Nephron (organoid): ENCODE measurements around the gene APLNR.
A peak's percentile ranks its signal among the peaks of the same experiment; 100 is the strongest.

Experiments used
- H3K27ac Mint-ChIP-seq, 3 experiments: 2 replicates each; pipeline ENCODE4 v1.8.0; 2020; ENCODE audit warnings: mixed read lengths in 3 of 3, mild to moderate bottlenecking in 2 of 3, moderate library complexity in 1 of 3
- H3K27me3 Mint-ChIP-seq: 2 replicates; pipeline ENCODE4 v1.8.0; 2021; ENCODE audit warnings: low read depth, mild to moderate bottlenecking, moderate library complexity, mixed read lengths
- H3K36me3 Mint-ChIP-seq: 2 replicates; pipeline ENCODE4 v1.8.0; 2020; ENCODE audit warnings: low read depth, mixed read lengths
- H3K4me1 Mint-ChIP-seq: 2 replicates; pipeline ENCODE4 v1.8.0; 2020; ENCODE audit warnings: mixed read lengths
- H3K4me3 Mint-ChIP-seq, 3 experiments: 2 replicates each; pipeline ENCODE4 v1.8.0; 2020; ENCODE audit warnings: mild to moderate bottlenecking in 3 of 3, mixed read lengths in 3 of 3, moderate library complexity in 2 of 3
- H3K9me3 Mint-ChIP-seq: 2 replicates; pipeline ENCODE4 v1.8.0; 2020; ENCODE audit warnings: mixed read lengths
- TF ChIP-seq, protein P1 (sequence below), 3 experiments: fragments of 200-600 bp; sonication (generic); IDR thresholded peaks; one replicate each; pipeline ENCODE4 v1.5.0; 2021; ENCODE audit warnings: antibody characterized with exemption in 3 of 3; ENCODE audit not compliant: unreplicated experiment in 3 of 3

APLNR gene

DNA sequence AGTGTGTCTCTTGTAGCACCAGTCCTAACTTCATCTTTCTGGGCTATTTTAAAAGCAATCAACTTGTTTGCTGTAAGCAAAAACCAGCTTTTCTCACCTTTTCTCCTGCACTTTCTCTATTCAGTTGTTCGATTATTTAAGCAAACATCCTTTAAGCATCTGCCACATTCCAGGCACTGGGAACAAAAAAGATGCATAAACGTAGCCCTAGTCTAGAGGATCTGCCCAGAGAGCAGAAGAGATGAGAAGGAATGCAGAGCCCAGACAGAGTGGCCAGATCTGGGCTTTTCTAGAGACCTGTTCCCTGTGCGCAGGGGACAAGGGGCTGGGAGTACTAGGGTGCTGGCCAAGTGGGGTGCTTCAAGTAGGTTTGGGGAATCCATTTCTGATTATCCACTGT lies 8.4 kb downstream of the APLNR start:
- Mint-ChIP-seq H3K4me1 (peaks cover 25% of the 10 kb centered on the region), H3K9me3 (no peaks in the 10 kb centered on the region), H3K4me3 (no peak overlapping the region), H3K27ac (no peak overlapping the region), H3K36me3 (no peaks in the 10 kb centered on the region), H3K27me3 (peaks cover 25% of the 10 kb centered on the region)
- TF ChIP-seq, protein P1, sequence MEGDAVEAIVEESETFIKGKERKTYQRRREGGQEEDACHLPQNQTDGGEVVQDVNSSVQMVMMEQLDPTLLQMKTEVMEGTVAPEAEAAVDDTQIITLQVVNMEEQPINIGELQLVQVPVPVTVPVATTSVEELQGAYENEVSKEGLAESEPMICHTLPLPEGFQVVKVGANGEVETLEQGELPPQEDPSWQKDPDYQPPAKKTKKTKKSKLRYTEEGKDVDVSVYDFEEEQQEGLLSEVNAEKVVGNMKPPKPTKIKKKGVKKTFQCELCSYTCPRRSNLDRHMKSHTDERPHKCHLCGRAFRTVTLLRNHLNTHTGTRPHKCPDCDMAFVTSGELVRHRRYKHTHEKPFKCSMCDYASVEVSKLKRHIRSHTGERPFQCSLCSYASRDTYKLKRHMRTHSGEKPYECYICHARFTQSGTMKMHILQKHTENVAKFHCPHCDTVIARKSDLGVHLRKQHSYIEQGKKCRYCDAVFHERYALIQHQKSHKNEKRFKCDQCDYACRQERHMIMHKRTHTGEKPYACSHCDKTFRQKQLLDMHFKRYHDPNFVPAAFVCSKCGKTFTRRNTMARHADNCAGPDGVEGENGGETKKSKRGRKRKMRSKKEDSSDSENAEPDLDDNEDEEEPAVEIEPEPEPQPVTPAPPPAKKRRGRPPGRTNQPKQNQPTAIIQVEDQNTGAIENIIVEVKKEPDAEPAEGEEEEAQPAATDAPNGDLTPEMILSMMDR (IDR thresholded peaks at IDR 0.05; ENCODE audit: unreplicated experiment in 3 of 3), result no peak

DNA sequence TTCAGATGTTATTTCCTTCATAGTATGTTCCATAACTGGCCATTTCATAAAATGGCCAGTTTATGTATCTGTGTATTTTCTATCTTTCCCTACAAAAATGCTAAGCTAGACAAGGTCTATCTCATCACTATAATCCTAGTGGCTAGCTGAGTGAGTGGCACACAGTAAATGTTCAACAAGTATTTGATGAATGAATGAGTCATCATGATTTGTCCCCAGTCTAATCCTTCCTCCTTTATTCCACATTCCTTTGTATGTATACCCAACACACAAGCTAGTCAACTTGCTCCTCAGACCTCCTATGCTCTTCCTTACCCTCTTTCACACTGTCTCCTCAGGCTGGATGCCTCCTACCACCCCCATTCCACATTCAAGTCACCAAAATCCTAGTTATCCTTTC lies 12.5 kb downstream of the APLNR start:
- no peaks in the 10 kb centered on the region for H3K27me3 Mint-ChIP-seq
- no peaks in the 10 kb centered on the region for H3K36me3 Mint-ChIP-seq
- peaks cover 2% of the 10 kb centered on the region for H3K4me1 Mint-ChIP-seq
- no peak overlapping the region for H3K27ac Mint-ChIP-seq
- H3K9me3 Mint-ChIP-seq, result no peaks in the 10 kb centered on the region
- no peak overlapping the region for H3K4me3 Mint-ChIP-seq
- TF ChIP-seq, protein P1 (IDR thresholded peaks at IDR 0.05; ENCODE audit: unreplicated experiment in 3 of 3), result no peak

DNA sequence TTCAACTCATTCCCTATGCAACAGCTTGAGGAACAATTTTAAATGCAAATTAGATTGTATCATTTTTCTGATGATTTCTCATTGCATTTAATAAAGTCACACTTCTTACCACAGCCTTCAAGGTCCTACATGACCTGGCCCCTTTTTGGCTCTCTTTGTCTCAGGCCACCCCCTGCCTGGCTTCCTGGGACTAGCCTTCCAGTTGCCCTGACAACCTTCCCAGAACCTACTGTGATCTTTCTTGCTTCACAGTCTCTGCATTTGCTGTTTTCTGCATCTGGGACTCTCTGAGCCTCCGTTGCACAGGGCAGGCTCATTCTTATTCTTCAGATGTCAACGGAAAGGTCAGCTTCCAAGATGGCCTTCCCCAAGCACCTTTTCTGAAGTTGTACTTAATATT lies 12.9 kb downstream of the APLNR start:
- Mint-ChIP-seq H3K9me3 (no peaks in the 10 kb centered on the region), H3K27me3 (no peaks in the 10 kb centered on the region), H3K36me3 (no peaks in the 10 kb centered on the region), H3K4me1 (peaks cover 5% of the 10 kb centered on the region), H3K27ac (no peak overlapping the region), H3K4me3 (no peak overlapping the region)
- TF ChIP-seq, protein P1 (IDR thresholded peaks at IDR 0.05; ENCODE audit: unreplicated experiment in 3 of 3), result no peak

DNA sequence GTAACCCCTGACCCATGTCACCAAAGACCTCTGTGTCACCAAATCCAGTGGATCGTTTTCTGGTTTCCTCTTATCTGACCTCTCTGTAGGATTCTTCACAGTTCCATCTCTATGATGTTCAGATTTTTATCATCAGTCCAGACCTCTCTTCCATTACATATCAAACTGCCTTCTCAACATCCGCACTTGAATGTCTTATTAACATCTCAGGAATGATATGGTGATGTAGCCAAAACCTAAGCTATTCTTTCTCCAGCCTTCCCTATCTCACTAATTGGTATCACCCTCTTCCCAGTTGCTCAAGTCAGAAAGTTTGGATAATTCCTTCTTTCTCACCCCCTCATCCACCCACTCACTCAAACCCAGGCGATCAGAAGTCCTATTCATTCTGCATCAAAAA lies 13.4 kb downstream of the APLNR start:
- Mint-ChIP-seq H3K4me1 (peaks cover 5% of the 10 kb centered on the region), H3K36me3 (no peaks in the 10 kb centered on the region), H3K9me3 (no peaks in the 10 kb centered on the region), H3K27me3 (no peaks in the 10 kb centered on the region), H3K27ac (no peak overlapping the region), H3K4me3 (no peak overlapping the region)
- TF ChIP-seq, protein P1 (IDR thresholded peaks at IDR 0.05; ENCODE audit: unreplicated experiment in 3 of 3), result no peak

DNA sequence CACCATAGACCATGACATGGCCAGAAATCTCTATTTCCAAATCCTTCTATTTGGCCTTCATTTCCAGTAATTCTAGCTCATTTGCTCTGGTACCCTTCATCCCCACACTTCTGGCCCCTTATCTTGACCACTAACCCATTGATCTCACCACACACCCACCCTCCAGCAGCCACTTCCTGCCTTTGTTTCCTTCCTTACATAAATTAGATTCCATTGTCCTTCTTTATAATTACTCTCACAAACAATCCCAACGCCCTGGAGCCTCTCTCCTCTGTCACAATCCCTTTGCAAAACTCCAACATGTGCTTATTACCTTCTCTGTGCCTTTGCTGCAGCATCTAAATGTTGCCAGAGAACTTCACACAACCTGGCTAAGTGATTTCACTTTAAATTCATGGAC lies 14.8 kb downstream of the APLNR start:
- no peaks in the 10 kb centered on the region for H3K9me3 Mint-ChIP-seq
- H3K4me3 Mint-ChIP-seq, result no peak overlapping the region
- H3K27ac Mint-ChIP-seq, result no peak overlapping the region
- no peaks in the 10 kb centered on the region for H3K36me3 Mint-ChIP-seq
- peaks cover 12% of the 10 kb centered on the region for H3K4me1 Mint-ChIP-seq
- no peaks in the 10 kb centered on the region for H3K27me3 Mint-ChIP-seq
- TF ChIP-seq, protein P1 (IDR thresholded peaks at IDR 0.05; ENCODE audit: unreplicated experiment in 3 of 3), result no peak

DNA sequence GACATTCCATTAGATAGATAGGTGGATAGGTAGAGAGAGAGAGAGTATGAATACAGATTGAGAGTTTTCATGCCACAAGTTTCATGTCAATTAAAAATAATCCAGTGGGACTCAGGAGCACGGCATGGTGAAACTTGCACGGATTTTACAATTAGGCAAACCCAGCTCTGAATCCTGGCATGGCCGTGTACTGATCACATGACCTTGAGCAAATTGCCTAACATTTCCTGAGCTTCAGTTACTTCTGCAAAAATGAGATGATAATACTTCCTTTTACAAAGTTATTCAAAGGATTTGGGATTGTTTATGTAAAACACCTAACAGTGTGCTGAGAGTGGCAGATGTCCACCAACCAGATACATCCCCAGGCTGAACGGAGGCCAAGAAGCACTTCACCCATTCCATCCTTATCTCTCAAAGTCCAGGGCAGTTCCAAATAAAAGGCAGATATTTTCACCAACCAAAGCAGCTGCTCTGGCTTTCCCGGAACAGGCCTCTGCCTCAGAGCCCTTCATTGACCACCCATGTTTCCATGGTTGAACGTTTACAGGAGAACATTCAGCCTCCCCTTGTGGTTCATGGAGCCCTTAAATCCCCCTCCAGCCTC lies 17.9 kb downstream of the APLNR start:
- Mint-ChIP-seq H3K27me3 (no peaks in the 10 kb centered on the region), H3K9me3 (no peaks in the 10 kb centered on the region), H3K4me3 (no peak overlapping the region), H3K4me1 (peaks cover 20% of the 10 kb centered on the region), H3K27ac (peak overlapping the region in 1 of 3 experiments; percentile 17), H3K36me3 (no peaks in the 10 kb centered on the region)
- TF ChIP-seq, protein P1 (IDR thresholded peaks at IDR 0.05; ENCODE audit: unreplicated experiment in 3 of 3), result no peak
